Measurements from ENCODE around the gene HOXA3. TPM values are rescaled to one million over a fixed set of nuclear protein-coding genes. Genes with fewer than 3 reads are reported as not detected.

The HOXA3 gene
- total RNA-seq, 2 experiments from 2014 or later, result not detected

DNA sequence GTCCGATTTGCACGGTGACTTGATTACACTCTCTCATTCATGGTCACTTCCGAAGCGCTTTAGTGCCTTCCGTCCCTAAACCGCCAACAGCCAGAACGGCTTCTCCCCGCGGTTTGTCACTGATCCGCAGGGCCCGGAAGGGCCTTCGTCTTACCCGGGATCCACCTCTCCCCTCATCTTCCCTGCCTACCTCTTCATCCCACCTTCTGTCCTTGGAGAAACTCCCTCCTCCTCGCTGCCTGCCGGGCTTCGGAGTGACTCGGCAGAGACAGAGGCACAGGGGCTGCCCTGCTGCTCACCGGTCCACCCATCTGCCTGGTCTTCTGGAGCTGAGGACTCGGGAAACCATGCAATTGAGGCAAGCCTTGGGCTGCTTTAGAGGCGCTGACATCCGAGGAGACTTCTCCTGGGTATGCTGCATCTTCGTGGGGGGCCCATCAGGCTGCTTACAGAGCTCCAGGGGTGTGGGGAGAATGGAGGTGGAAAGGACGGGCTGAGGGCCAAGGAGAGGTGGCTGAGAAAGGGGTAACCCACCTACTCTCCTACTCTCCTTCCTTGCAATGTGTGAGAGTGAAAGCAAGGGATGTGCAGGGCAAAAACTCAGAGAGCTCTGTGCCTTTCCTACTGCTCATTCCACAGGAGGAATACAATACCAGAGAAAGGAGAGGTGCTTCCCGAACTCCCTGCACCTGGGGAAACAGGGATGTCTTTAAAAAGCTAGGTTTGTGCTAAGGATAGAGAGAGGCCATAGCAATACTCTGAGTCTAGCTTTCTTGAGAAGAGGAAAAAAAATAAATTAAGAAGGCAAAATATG lies 33.7 kb upstream of the HOXA3 start:
- Mint-ChIP-seq H3K27ac (peak overlapping the region; percentile 68), H3K27me3 (peaks cover 95% of the 10 kb centered on the region), H3K4me1 (peaks cover 28% of the 10 kb centered on the region), H3K9me3 (ENCODE audit: low read depth) (no peaks in the 10 kb centered on the region), H3K4me3 (peak overlapping the region; percentile 29), H3K36me3 (no peaks in the 10 kb centered on the region)
- DNase-seq (no peak), ATAC-seq (no peak)
- CTCF ChIA-PET, result interaction anchor here (1.2 to 2.1 kb wide), 5 partner anchors 7 to 27 kb away, joined by 3 to 12 read pairs (median 4); no protein-coding TSS in a partner anchor

- Mint-ChIP-seq H3K4me3 (peak within 1 kb of the TSS; percentile 60), H3K9me3 (ENCODE audit: low read depth) (no peaks in the 10 kb centered on the region), H3K27me3 (peaks cover 90% of the 10 kb centered on the region), H3K36me3 (no peaks in the 10 kb centered on the region), H3K4me1 (peaks cover 28% of the 10 kb centered on the region), H3K27ac (peak within 1 kb of the TSS; percentile 69)
- CTCF ChIA-PET, result interaction anchor here (0.7 to 2.1 kb wide), 2 partner anchors 10 to 11 kb away, joined by 3 to 12 read pairs; no protein-coding TSS in a partner anchor
- ATAC-seq, result no peak
- DNase-seq, result no peak
These were observed 32.9 kb upstream of the HOXA3 start, which contains the start of gene HOXA11 for GRCh38 chr7:27185013-27185853. Gene HOXA11 (minus strand): TSS chr7:27185232. CDS start chr7:27185144, 88 bp downstream.

DNA sequence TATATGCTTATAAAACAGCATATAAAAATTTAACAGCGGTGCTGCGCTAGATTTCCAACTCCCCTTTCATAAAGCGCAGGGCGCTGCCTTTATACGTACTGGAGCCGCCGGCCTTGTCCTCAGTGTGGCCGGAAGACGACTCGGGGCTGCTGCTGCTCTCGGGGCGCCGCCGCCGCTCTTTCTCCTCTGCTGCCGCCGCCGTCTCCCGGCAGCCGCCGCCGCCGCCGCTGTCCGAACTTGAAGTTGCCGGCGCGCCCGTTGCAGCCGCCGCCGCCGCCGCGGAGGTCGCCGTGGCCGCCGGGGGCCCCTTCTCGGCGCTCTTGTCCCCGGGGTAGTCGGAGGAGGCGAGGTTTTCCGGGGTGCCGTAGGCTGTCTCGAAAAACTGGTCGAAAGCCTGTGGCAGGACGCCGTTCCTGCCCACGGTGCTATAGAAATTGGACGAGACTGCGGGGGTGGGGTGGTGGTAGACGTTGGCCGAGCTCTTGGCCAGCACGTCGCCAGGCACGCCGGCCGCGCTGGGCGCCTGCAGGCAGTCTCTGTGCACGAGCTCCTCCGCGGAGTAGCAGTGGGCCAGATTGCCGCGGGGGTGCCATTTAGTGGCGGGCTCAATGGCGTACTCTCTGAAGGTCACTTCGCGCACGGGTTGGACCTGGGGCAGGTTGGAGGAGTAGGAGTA lies 32.1 kb upstream of the HOXA3 start:
- CTCF ChIA-PET, result interaction anchor here (0.7 to 2.0 kb wide), 2 partner anchors 11 to 12 kb away, joined by 3 to 13 read pairs; no protein-coding TSS in a partner anchor
- H3K4me3 Mint-ChIP-seq, result peak overlapping the region; percentile 60
- peaks cover 32% of the 10 kb centered on the region for H3K4me1 Mint-ChIP-seq
- DNase-seq, result no peak
- no peaks in the 10 kb centered on the region for H3K36me3 Mint-ChIP-seq
- peak overlapping the region; percentile 69 for H3K27ac Mint-ChIP-seq
- H3K27me3 Mint-ChIP-seq, result peaks cover 88% of the 10 kb centered on the region
- H3K9me3 Mint-ChIP-seq (ENCODE audit: low read depth), result no peaks in the 10 kb centered on the region
- ATAC-seq, result no peak

DNA sequence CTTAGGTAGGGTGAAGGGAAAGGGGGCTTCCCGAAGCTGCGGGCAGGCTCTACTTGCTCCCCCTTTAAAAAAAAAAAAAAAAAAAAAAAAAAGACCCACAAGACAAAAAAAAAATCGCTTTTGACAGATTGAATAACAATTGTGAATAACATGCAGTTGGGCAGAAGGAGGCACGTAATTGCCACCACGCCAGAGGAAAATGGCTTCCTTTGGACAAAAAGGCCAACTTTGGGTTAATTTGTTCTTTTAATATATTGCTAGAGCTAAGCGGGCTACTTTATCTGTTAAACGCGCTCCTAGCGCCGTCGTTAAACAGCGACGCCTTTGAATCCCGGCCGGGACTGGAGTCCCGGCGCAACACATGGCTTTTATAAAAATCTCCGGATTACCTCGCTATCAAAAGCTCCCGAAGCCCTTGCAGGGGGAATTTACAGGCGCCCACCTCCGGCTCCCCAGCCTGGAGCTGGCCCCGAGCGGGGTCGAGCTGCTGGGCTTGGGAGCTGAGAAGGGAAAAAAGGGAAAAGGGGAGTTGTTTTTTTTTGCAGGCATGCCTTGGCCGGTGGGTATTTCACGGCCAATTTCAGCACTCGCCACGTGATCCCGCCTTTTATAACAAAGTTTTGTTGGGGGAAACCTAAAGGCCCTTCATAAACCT lies 31.4 kb upstream of the HOXA3 start:
- Mint-ChIP-seq H3K4me3 (no peak overlapping the region), H3K9me3 (ENCODE audit: low read depth) (no peaks in the 10 kb centered on the region), H3K27ac (no peak overlapping the region), H3K36me3 (no peaks in the 10 kb centered on the region), H3K4me1 (peaks cover 31% of the 10 kb centered on the region), H3K27me3 (peaks cover 88% of the 10 kb centered on the region)
- no peak for ATAC-seq
- no peak for DNase-seq
- CTCF ChIA-PET, result interaction anchor here (1.0 to 2.0 kb wide), 2 partner anchors 12 to 23 kb away, joined by 3 to 13 read pairs; no protein-coding TSS in a partner anchor

DNA sequence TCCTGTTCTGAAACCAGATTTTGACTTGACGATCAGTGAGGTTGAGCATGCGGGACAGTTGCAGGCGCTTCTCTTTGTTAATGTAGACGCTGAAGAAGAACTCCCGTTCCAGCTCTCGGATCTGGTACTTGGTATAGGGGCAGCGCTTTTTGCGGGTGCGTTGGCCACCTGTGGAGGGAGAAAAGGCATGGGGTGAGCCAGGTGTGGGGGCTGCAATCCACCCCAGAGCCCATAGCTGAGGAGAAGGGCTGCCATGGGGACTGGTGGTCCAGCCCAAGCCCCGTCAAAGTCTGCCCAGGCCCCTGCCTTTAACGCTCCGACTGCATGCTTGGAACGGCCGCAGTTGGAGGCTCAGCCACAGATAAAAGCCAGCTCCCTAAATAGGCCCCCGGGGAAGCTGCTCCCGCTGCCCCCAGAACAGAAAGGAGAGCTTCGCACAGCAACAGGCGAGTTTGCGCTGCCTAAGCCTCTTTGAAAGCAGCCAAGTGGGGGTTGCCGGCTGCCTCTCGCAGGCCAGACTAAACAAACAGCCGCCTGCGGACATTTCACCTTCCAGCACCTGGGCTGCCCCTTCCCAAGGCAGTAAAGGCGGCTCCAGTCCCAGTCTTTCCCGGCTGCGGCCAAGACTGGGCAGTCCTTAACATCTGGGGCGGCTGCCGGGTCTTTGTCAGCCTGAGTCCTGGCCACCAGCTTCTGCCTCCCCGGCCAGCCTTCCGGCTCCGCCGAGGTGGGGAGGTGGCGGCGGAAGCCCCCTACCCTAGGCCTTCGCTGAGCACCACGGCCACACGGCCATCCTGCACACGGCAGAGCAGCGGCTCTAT lies 30.7 kb upstream of the HOXA3 start:
- Mint-ChIP-seq H3K27me3 (peaks cover 86% of the 10 kb centered on the region), H3K4me1 (peaks cover 24% of the 10 kb centered on the region), H3K27ac (no peak overlapping the region), H3K36me3 (no peaks in the 10 kb centered on the region), H3K4me3 (no peak overlapping the region), H3K9me3 (ENCODE audit: low read depth) (no peaks in the 10 kb centered on the region)
- CTCF ChIA-PET, result interaction anchor here (1.0 to 2.0 kb wide), 3 partner anchors 13 to 22 kb away, joined by 3 to 13 read pairs (median 4); no protein-coding TSS in a partner anchor
- DNase-seq (no peak), ATAC-seq (no peak)

DNA sequence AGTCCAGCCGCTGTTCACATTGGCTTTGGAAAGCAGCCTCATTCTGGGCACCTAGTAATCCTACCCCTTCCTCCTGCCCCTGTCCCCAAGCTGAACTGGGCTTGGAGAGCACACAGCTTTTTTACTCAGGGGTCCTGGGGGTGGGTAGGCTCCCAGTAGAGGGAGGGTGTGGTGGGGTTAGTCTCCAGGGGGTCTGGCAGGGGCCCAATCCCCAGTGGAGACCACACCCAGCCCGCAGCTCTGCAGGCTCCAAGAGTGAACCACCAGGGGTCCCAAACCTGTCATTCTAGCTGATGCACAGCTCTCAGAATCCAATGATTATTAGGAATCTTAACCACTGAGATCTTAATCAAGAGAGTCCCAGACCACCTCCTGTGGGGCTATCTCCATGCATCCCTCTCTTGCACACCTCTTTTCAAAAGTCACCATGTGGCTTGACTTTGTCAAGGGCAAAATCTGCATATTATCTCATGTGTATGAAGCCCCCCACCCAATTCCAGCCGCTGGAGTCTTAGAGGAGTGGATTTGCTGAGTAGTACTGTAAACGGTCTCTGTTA lies 30.0 kb upstream of the HOXA3 start:
- Mint-ChIP-seq H3K4me3 (no peak overlapping the region), H3K36me3 (no peaks in the 10 kb centered on the region), H3K27ac (no peak overlapping the region), H3K9me3 (ENCODE audit: low read depth) (no peaks in the 10 kb centered on the region), H3K27me3 (peaks cover 86% of the 10 kb centered on the region), H3K4me1 (peaks cover 20% of the 10 kb centered on the region)
- DNase-seq, result no peak
- CTCF ChIA-PET, result interaction anchor here (1.0 to 2.0 kb wide), 3 partner anchors 14 to 21 kb away, joined by 3 to 13 read pairs (median 4); no protein-coding TSS in a partner anchor
- ATAC-seq, result no peak

- ATAC-seq (no peak), DNase-seq (no peak)
- no peak overlapping the region for H3K4me3 Mint-ChIP-seq
- no peaks in the 10 kb centered on the region for H3K36me3 Mint-ChIP-seq
- peaks cover 85% of the 10 kb centered on the region for H3K27me3 Mint-ChIP-seq
- no peak overlapping the region for H3K27ac Mint-ChIP-seq
- H3K9me3 Mint-ChIP-seq (ENCODE audit: low read depth), result no peaks in the 10 kb centered on the region
- CTCF ChIA-PET, result interaction anchor here (1.2 kb wide), 1 partner anchor 19 kb away, joined by 4 read pairs; no protein-coding TSS in a partner anchor
- peaks cover 20% of the 10 kb centered on the region for H3K4me1 Mint-ChIP-seq
These were observed 29.5 kb upstream of the HOXA3 start for GRCh38 chr7:27181795-27182275.

GRCh38 chr7:27180431-27181420 lies 28.3 kb upstream of the HOXA3 start:
- no peak for DNase-seq
- Mint-ChIP-seq H3K27me3 (peaks cover 84% of the 10 kb centered on the region), H3K36me3 (no peaks in the 10 kb centered on the region), H3K4me3 (no peak overlapping the region), H3K9me3 (ENCODE audit: low read depth) (no peaks in the 10 kb centered on the region), H3K27ac (no peak overlapping the region), H3K4me1 (peaks cover 14% of the 10 kb centered on the region)
- ATAC-seq, result no peak
- CTCF ChIA-PET, result interaction anchor here (1.0 to 2.4 kb wide), 11 partner anchors 10 to 1221 kb away, joined by 3 to 13 read pairs (median 6); no protein-coding TSS in a partner anchor

GRCh38 chr7:27179503-27180430 lies 27.4 kb upstream of the HOXA3 start:
- peak; percentile 68 for ATAC-seq
- H3K27ac Mint-ChIP-seq, result no peak overlapping the region
- peaks cover 6% of the 10 kb centered on the region for H3K4me1 Mint-ChIP-seq
- no peaks in the 10 kb centered on the region for H3K9me3 Mint-ChIP-seq (ENCODE audit: low read depth)
- CTCF ChIA-PET, result interaction anchor here (0.9 to 2.4 kb wide), 16 partner anchors 7 to 1287 kb away, joined by 3 to 13 read pairs (median 4); no protein-coding TSS in a partner anchor
- H3K27me3 Mint-ChIP-seq, result peaks cover 82% of the 10 kb centered on the region
- peak; percentile 58 for DNase-seq
- H3K36me3 Mint-ChIP-seq, result no peaks in the 10 kb centered on the region
- H3K4me3 Mint-ChIP-seq, result no peak overlapping the region

DNA sequence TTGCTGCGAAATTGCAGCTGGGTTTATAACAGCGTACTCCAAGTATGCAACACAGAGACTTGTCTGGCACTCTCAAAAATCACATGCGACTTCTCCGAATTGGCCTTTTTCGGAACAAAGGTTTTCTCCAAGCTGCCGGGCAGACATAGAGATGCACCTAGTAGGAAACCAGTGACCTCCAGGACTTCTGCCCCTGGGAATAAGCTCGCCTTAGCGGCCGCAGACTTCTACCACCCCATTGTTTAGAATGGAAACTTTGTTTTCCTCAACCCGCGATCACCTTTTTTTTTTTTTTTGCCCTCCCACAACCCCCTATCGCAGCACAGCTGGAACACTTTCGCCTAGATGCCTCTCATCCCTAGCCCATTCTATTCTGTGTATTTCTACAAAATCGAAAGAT lies 26.6 kb upstream of the HOXA3 start:
- Mint-ChIP-seq H3K4me3 (no peak overlapping the region), H3K4me1 (peaks cover 4% of the 10 kb centered on the region), H3K36me3 (no peaks in the 10 kb centered on the region), H3K9me3 (ENCODE audit: low read depth) (no peaks in the 10 kb centered on the region), H3K27ac (no peak overlapping the region), H3K27me3 (peaks cover 82% of the 10 kb centered on the region)
- DNase-seq, result no peak
- CTCF ChIA-PET, result interaction anchor here (0.9 to 2.4 kb wide), 13 partner anchors 8 to 1286 kb away, joined by 3 to 13 read pairs (median 4); no protein-coding TSS in a partner anchor
- ATAC-seq, result no peak

All from activated CD8-positive, alpha-beta memory T cell treated with anti-CD3 and anti-CD28 coated beads, Interleukin-2, amount 10 ng/mL, durations not matched to agents 7 days and 5 days (primary cell).